GM12873 (cell line): Measurements from ENCODE around the gene ZNF423.

Experiments used
- CTCF ChIP-seq: IDR thresholded peaks from 2 replicates; pipeline ENCODE4 v1.5.1; 2012; ENCODE audit warnings: low read depth, mild to moderate bottlenecking, moderate library complexity, low read length, control low read depth; ENCODE audit not compliant: insufficient read depth; ENCODE audit errors: missing control alignments

Gene ZNF423

GRCh38 chr16:49842972-49843371 is 12.9 kb downstream of the ZNF423 start:
- no peak for TF ChIP-seq CTCF

GRCh38 chr16:49839017-49839825 is 16.7 kb downstream of the ZNF423 start:
- TF ChIP-seq CTCF = no peak

- TF ChIP-seq CTCF = no peak
Observed at GRCh38 chr16:49838441-49839016, 17.4 kb downstream of the ZNF423 start.

- TF ChIP-seq CTCF = no peak
Observed at GRCh38 chr16:49837688-49838410, 18.1 kb downstream of the ZNF423 start.

GRCh38 chr16:49836668-49837067 is 19.2 kb downstream of the ZNF423 start:
- no peak for TF ChIP-seq CTCF

GRCh38 chr16:49836218-49836617 is 19.7 kb downstream of the ZNF423 start:
- TF ChIP-seq CTCF = no peak

- TF ChIP-seq CTCF = no peak
Observed at GRCh38 chr16:49835161-49835777, 20.6 kb downstream of the ZNF423 start.
